Esophagus muscularis mucosa (tissue), 4 donors: Measurements from ENCODE around the gene SAFB.

ENCODE experiments used
- CTCF ChIP-seq, 3 experiments: fragments of 200-600 bp in 2 of 3; fragments of 450-650 bp in 1 of 3; sonication (generic) in 2 of 3; IDR thresholded peaks; one replicate each; pipeline ENCODE4 v1.5.1; 2017 to 2019; ENCODE audit warnings: antibody characterized with exemption in 3 of 3, mild to moderate bottlenecking in 2 of 3, moderate library complexity in 1 of 3
- EP300 ChIP-seq: sonication (generic); formaldehyde crosslinking; IDR thresholded peaks from one replicate; pipeline ENCODE4 v1.6.1; 2017; ENCODE audit warnings: antibody characterized with exemption
- POLR2AphosphoS5 ChIP-seq, 2 donors: sonication (generic); formaldehyde crosslinking; IDR thresholded peaks; one replicate each; pipeline ENCODE4 v1.6.1; 2017; ENCODE audit warnings: antibody characterized with exemption in 2 of 2

- no peak for TF ChIP-seq CTCF (IDR thresholded peaks at IDR 0.05)
- no peak for TF ChIP-seq EP300
- TF ChIP-seq POLR2AphosphoS5 (IDR thresholded peaks at IDR 0.05): no peak
Measured at GRCh38 chr19:5703819-5704818, 81.2 kb downstream of the SAFB start.
